Upper lobe of left lung (tissue), 6 donors: Measurements from ENCODE around the gene SCYGR2. TPM values are rescaled to one million over a fixed set of nuclear protein-coding genes. Genes with fewer than 3 reads are reported as not detected.

Experiments
- ATAC-seq, 2 donors: fragments of 200-7000 bp; cut with Tn5 transposase; one replicate each; pipeline ENCODE4 v1.9.1; 2022; ENCODE audit warnings: mild to moderate bottlenecking in 2 of 2, moderate library complexity in 2 of 2; ENCODE audit not compliant: low FRiP score in 2 of 2
- DNase-seq, 2 donors: peaks; one replicate each; pipeline ENCODE4 v3.0.0-alpha.2; 2019 to 2020
- H3K27ac ChIP-seq, 4 donors: fragments of 200-600 bp; sonication (generic); one replicate each; pipeline ENCODE4 v1.5.1; 2016 to 2019
- H3K27me3 ChIP-seq, 4 donors: fragments of 200-600 bp; sonication (generic); one replicate each; pipeline ENCODE4 v1.5.1; 2017 to 2019
- H3K36me3 ChIP-seq, 4 donors: fragments of 200-600 bp; sonication (generic); one replicate each; pipeline ENCODE4 v1.5.1; 2016 to 2019
- H3K4me1 ChIP-seq, 4 donors: fragments of 200-600 bp; sonication (generic); one replicate each; pipeline ENCODE4 v1.5.1; 2018 to 2019
- H3K4me3 ChIP-seq, 4 donors: fragments of 200-600 bp; sonication (generic); one replicate each; pipeline ENCODE4 v1.5.1; 2017 to 2019; ENCODE audit warnings: mild to moderate bottlenecking in 2 of 4, moderate library complexity in 1 of 4
- H3K9me3 ChIP-seq, 4 donors: fragments of 200-600 bp; sonication (generic); one replicate each; pipeline ENCODE4 v1.5.1; 2018 to 2019
- CTCF ChIP-seq, 6 experiments: fragments of 450-650 bp in 4 of 6; fragments of 200-600 bp in 2 of 6; sonication (generic) in 2 of 6; IDR thresholded peaks; one replicate each; pipeline ENCODE4 v1.5.1; 2016 to 2019; ENCODE audit warnings: antibody characterized with exemption in 6 of 6
- EP300 ChIP-seq, 4 donors: sonication (generic); formaldehyde crosslinking; IDR thresholded peaks; one replicate each; pipeline ENCODE4 v1.5.1; 2017; ENCODE audit warnings: antibody characterized with exemption in 4 of 4, control low read depth in 2 of 4
- POLR2A ChIP-seq, 4 donors: fragments of 450-650 bp; IDR thresholded peaks; one replicate each; pipeline ENCODE4 v1.5.1; 2016 to 2017; ENCODE audit warnings: antibody characterized with exemption in 4 of 4, mild to moderate bottlenecking in 2 of 4
- POLR2AphosphoS5 ChIP-seq, 2 donors: sonication (generic); formaldehyde crosslinking; IDR thresholded peaks; one replicate each; pipeline ENCODE4 v1.5.1; 2017; ENCODE audit warnings: antibody characterized with exemption in 2 of 2
- WGBS, 2 donors: methylation state at CpG; one replicate each; pipeline ENCODE4 v1.1.5; 2017 to 2018; 5-methylcytosine and 5-hydroxymethylcytosine counted together
- total RNA-seq, 6 donors: library from RNA; depleted of rRNA in 4 of 6; stranded (reverse); fragments of >200 nt in 4 of 6; gene quantifications; one replicate each; pipeline versions ENCODE4 v1.1.0 to v1.2.1, GENCODE V29; 2016 to 2021
- donor health status: DM: no; HTN: no; CAD: no; lungs with moderate emphysema.
- donor health status: DM: no; HTN: yes; CAD: no; lungs with severe emphysema.

Gene SCYGR2
- total RNA-seq, 6 donors from 2014 or later, result not detected

- WGBS, 2 donors, result 26 to 45% methylated on average over 1 of the region's 1 CpG
- Histone ChIP-seq H3K27me3 (no peaks in the 10 kb centered on the region), H3K9me3 (no peaks in the 10 kb centered on the region), H3K4me1 (no peaks in the 10 kb centered on the region), H3K27ac (no peak overlapping the region), H3K4me3 (no peak overlapping the region), H3K36me3 (peaks cover 0 to 3% (median 0%) of the 10 kb centered on the region in 4 donors)
- DNase-seq (no peak), ATAC-seq (no peak)
- TF ChIP-seq CTCF (IDR thresholded peaks at IDR 0.05), result no peak
- no peak for TF ChIP-seq EP300 (IDR thresholded peaks at IDR 0.05)
These were observed 28.1 kb upstream of the SCYGR2 start for GRCh38 chr2:227570615-227571014.

- H3K9me3 ChIP-seq, result no peaks in the 10 kb centered on the region
- no peak for ATAC-seq
- H3K27ac ChIP-seq, result no peak overlapping the region
- no peak overlapping the region for H3K4me3 ChIP-seq
- TF ChIP-seq CTCF (IDR thresholded peaks at IDR 0.05) (no peak), EP300 (IDR thresholded peaks at IDR 0.05) (no peak), POLR2AphosphoS5 (IDR thresholded peaks at IDR 0.05) (no peak), POLR2A (IDR thresholded peaks at IDR 0.05) (no peak)
- H3K4me1 ChIP-seq, result no peaks in the 10 kb centered on the region
- no peaks in the 10 kb centered on the region for H3K36me3 ChIP-seq
- no peaks in the 10 kb centered on the region for H3K27me3 ChIP-seq
- no peak for DNase-seq
These were observed 22.6 kb upstream of the SCYGR2 start for GRCh38 chr2:227576110-227576509.

- Histone ChIP-seq H3K4me1 (no peaks in the 10 kb centered on the region), H3K36me3 (no peaks in the 10 kb centered on the region), H3K4me3 (no peak overlapping the region), H3K27ac (no peak overlapping the region), H3K27me3 (no peaks in the 10 kb centered on the region), H3K9me3 (no peaks in the 10 kb centered on the region)
- DNase-seq (no peak), ATAC-seq (no peak)
- no peak for TF ChIP-seq CTCF (IDR thresholded peaks at IDR 0.05)
- WGBS, 2 donors, result 75% methylated on average over 2 of the region's 2 CpGs
These were observed 21.9 kb upstream of the SCYGR2 start for GRCh38 chr2:227576812-227577211.

GRCh38 chr2:227577555-227577954 lies 21.1 kb upstream of the SCYGR2 start:
- Histone ChIP-seq H3K9me3 (peaks cover 0 to 5% (median 2%) of the 10 kb centered on the region in 4 donors), H3K27ac (no peak overlapping the region), H3K4me1 (no peaks in the 10 kb centered on the region), H3K36me3 (no peaks in the 10 kb centered on the region), H3K4me3 (no peak overlapping the region), H3K27me3 (no peaks in the 10 kb centered on the region)
- no peak for ATAC-seq
- WGBS, 2 donors, result 50 to 55% methylated on average over 2 of the region's 2 CpGs
- no peak for DNase-seq
- TF ChIP-seq EP300 (IDR thresholded peaks at IDR 0.05) (no peak), POLR2A (IDR thresholded peaks at IDR 0.05) (no peak), CTCF (IDR thresholded peaks at IDR 0.05) (no peak), POLR2AphosphoS5 (IDR thresholded peaks at IDR 0.05) (no peak)

GRCh38 chr2:227578642-227579041 lies 20.1 kb upstream of the SCYGR2 start:
- H3K4me3 ChIP-seq, result no peak overlapping the region
- 93 to 96% methylated on average over 2 of the region's 2 CpGs for WGBS, 2 donors
- H3K9me3 ChIP-seq, result peaks cover 0 to 14% (median 3%) of the 10 kb centered on the region in 4 donors
- H3K36me3 ChIP-seq, result no peaks in the 10 kb centered on the region
- TF ChIP-seq POLR2AphosphoS5 (IDR thresholded peaks at IDR 0.05) (no peak), POLR2A (IDR thresholded peaks at IDR 0.05) (no peak), EP300 (IDR thresholded peaks at IDR 0.05) (no peak), CTCF (IDR thresholded peaks at IDR 0.05) (no peak)
- no peak for ATAC-seq
- no peak for DNase-seq
- H3K27ac ChIP-seq, result no peak overlapping the region
- H3K27me3 ChIP-seq, result no peaks in the 10 kb centered on the region
- no peaks in the 10 kb centered on the region for H3K4me1 ChIP-seq
